GM15510 (cell line): ENCODE measurements around the gene PPIF.

ENCODE experiments used
- POLR2A ChIP-seq: IDR thresholded peaks from 3 replicates; pipeline ENCODE4 v1.6.1; 2011; ENCODE audit warnings: borderline replicate concordance; ENCODE audit not compliant: insufficient read length; ENCODE audit errors: extremely low read depth

Gene PPIF

GRCh38 chr10:79400146-79401004 is 53.1 kb downstream of the PPIF start:
- no peak for TF ChIP-seq POLR2A

- no peak for TF ChIP-seq POLR2A
Observed at GRCh38 chr10:79401015-79401921, 54.0 kb downstream of the PPIF start.

GRCh38 chr10:79402625-79402946 is 55.3 kb downstream of the PPIF start:
- no peak for TF ChIP-seq POLR2A

- TF ChIP-seq POLR2A, result no peak
Observed at GRCh38 chr10:79402951-79403350, 55.7 kb downstream of the PPIF start.

GRCh38 chr10:79403441-79404230 is 56.4 kb downstream of the PPIF start:
- TF ChIP-seq POLR2A, result no peak

GRCh38 chr10:79404231-79404609 is 57.0 kb downstream of the PPIF start:
- no peak for TF ChIP-seq POLR2A

- no peak for TF ChIP-seq POLR2A
Observed at GRCh38 chr10:79404690-79405131, 57.4 kb downstream of the PPIF start.
